Fibroblast of skin of back (primary cell): ENCODE results near the gene CYP27C1.
"Not testable (repeated sequence)": the region's sequence is repeated elsewhere in the genome, so short reads cannot be mapped to it uniquely, and the experiment has no call there.

Source experiments
- DNase-seq: peaks from one replicate; pipeline ENCODE4 v3.0.0-alpha.2; 2013

CYP27C1 gene

DNA sequence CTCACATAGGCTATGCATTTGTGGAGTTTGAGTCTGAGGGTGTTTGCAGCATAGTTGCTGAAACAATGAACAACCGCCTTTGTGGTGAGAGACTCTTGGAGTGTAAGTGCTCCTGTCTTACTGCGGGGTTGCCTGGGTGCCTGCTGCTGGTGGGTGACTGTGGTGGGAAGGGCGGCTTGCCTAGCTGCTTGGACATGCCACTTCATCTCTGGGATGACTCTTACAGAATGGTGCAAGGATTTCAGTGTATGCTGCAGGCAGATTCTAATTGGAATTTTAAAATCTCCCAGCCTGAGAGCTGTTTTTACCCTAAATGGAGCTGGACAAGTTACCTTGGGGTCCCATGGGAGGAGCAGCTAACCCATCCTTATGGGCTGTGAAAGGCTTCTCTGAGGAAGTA is 50.1 kb downstream of the CYP27C1 start:
- DNase-seq, result no peak

DNA sequence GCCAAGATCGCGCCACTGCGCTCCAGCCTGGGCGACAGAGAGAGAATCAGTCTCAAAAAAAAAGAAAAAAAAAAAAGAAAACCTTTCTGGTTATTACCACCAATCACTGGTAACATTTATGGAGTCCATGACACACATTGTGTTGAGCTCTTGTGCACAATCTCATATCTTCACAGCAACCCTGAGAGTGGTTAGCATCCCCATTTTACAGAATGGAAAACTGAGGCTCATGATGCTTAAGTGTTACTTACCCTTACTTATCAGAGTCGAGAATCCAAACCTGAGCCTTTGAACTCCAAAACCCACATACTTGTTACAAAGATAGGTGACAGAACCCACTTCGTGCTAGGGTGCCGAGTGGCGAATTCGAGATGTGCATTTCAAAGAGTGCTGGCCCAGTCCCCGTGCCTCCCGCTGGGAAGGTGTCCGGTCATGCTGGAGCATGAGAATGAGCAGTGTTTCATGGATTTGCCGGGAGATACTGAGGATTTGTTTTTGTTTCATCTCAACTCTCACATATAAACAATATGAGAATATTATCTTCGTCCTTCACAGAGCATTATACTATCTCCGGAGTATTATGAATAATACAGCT is 50.9 kb downstream of the CYP27C1 start:
- no peak for DNase-seq

DNA sequence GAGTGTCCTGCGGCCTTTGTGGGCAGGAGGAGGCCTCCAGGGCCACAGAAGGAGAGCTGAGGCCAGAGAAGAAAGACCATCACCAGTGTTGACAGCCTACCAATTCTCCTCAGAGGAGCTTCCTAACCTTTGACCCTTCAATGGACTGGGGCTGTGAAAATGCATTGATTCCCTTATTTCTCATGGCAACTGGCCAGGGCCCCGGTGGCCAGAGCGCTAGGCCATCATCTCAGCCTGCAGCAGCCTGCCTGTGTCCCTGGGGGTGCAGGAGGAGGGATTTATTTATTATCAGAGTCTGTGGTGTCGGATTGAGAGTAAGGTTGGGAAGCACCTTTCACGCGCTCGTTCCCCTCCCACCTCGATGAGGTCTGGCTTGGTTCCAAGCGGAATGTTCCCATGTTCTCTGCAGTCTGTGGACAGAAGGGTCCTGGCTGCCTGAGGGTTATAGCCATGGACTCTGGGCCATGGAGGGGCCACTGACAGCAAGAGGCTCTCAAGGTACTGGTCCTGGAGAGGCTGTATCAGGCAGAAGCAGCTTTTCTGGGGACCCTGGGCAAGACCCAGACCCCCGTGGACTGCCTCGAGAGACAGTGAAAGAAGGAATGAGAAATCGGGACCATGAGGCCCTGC is 53.8 kb downstream of the CYP27C1 start:
- DNase-seq, result no peak

DNA sequence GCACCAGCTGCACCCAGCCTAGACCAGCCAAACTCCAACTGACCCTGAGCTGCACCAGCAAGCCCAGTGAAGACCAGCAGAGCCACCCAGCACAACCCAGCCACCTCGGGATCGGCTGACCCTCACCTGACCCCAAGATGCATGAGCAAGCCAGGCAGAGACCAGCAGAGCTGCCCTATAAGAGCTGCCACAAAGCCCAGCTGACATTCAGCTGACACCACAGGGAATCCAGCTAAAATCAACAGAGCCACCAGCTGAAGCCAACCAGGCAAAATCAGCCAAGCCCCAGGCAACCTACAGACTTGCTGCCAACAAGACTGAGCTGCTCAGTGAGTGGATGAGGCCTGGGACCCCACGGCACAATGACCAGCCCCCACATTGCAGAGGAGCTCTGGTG is 54.6 kb downstream of the CYP27C1 start:
- DNase-seq, result peak; percentile 30

DNA sequence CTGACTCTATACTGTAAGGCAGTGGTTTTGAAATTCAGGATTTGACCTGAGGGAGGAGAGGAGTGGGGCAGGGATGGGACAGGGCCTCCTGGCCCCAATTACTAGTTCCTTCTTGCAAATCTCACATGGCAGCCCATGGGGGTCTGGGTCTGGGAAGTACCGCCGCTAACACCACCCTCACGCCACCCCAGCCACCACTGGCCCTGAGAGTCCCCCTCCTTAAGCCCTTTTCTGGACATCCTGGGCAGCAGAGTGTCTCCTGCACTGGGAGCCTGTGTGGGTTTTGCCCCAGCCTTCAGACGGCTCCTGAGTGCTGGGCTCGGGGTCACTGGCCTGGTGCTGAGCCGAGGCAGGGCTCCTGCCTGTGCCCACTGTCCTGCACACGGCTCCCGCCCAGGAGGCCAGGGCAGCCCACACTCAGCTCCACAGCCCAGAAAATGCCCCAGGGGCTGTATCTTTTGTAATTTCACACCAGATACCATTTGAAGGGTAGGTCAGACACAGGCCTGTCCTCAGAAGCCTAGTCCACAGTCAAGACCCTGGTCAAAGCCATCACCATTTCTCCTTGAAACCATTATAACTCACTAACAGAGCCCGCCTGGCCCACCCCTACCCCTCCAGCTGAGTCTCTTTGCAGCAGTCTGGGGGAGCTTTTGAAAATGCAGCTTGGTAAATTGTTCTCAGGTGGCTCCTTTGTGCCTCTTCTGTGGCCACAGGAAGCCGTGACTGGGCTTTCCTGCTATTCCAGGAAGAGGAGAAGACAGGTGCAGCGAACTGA is 55.1 kb downstream of the CYP27C1 start:
- no peak for DNase-seq

DNA sequence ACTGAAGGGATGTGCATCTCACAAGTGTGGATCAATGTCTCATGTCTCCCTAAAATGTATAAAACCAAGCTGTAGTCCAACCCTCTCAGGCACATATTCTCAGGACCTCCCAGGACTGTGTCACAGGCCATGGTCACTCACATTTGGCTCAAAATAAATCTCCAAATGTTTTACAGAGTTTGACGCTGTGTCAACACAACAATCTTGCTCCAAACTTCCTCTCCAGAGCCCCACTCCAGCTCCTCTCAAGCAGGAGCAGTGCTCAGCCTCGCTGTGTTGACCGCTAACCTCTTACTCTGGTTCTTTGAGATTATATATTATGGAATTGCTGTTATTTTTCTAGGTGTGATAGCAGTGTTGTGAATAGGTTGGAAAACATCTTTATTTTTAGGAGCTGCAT is 56.2 kb downstream of the CYP27C1 start:
- no peak for DNase-seq

DNA sequence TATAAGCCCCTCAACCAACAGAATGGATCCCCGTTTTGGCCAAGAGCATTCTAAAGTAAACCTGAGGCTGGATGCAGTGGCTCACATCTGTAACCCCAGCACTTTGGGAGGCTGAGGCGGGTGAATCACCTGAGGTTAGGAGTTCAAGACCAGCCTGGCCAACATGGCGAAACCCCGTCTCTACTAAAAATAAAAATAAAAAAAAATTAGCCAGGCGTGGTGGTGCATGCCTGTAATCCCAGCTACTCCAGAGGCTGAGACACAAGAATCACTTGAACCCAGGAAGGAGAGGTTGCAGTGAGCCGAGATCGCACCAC is 57.1 kb downstream of the CYP27C1 start:
- not testable (repeated sequence) for DNase-seq

DNA sequence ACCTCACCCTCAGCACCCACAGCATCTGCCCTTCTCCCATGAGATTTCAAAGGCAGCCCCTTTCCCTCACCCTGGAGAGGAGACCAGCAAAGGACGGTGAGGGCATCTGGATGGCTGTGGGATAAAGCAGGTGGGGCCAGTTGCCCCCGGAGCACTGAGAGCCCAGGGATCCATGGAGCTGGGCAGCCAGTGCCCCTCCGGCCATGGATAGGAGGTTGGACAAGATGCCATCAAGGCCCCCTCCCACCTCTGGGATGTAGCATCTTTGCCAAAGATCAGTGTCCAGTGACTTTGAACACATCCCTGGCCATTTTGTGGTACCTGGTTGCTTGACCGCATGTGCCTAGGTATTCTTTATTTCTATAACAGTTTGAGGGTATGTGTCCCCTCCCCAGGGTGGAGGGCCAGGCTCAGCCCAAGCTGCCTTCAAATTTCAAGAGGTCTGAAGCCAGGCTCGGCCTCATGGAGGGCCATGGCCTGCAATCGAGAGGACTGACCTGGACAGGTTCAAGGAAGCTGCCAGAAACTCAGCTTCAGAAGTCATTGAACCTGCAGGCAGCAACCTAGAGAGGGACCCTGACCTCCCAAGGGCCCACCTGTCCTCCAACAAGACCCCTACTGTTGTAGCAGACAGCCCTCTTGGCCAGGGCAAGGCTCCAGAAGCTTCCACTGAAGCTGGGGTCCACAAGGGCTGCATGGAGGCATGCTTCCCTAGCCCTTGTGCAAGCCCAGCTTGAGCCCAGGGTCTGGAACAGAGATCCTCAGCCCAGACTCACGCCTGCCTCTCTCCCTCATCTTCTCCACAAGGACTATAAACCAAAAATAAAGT is 57.6 kb downstream of the CYP27C1 start:
- DNase-seq, result no peak

DNA sequence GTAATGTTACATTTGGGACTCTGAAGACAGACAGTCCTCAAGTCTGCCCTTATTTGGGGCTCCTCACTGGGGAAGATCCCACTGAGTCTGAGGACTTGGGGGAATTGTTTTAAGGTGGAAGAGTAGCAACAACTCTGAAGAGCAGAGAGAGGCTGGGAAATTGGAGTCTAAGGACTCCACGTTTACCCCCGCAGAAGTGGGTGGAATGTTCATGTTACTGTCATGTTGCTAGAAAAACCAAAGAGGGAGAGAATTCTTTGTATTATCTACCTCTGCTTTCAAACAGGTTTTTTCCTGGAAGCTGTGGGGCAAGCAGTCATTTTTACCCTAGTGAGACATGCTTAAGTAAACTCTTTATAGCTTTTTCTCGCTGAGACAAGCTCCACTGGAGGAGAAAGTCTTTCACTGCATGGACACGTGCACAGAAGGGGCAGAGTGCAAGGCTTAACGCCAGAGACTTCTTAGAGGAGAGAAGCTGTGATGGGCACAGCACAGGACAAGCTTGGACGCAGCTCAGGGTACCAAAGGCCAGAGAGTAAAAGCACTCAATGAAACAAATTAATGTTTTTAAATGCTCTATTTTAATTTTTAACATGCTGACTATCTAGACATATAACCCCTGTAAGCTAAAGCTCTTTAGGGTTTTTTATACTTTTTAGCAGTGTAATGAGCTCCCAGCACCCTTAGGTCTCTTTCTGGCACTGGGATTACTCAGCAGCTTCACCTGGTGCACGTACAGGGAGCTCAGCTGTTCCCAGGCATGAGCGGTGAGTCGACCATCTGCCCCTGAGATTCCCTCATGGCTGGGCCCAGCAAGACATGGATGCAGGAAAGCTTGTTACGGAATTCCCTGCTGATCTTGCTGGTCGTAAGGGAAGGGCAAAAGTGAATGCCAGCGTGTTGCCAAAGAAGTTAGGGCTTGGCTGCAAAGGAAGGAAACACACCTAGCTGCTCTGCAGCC is 58.6 kb downstream of the CYP27C1 start:
- no peak for DNase-seq

DNA sequence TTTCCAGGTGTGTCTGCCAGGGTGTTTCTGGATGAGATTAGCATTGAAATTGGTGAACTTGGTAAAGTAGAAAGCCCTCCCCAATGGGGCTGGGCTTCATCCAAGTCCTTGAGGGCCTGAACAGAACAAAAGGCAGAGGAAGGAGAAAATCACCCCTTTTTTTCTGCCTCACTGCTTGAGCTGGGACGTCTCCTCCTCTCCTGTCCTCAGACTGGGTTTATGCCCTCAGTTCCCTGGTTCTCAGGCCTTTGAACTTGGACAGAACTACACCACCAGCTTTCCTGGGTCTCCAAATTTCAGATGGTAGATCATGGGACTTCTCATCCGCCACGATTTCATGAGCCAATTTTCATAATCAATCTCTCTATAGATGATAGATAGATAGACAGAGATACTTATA is 59.4 kb downstream of the CYP27C1 start:
- DNase-seq, result no peak

DNA sequence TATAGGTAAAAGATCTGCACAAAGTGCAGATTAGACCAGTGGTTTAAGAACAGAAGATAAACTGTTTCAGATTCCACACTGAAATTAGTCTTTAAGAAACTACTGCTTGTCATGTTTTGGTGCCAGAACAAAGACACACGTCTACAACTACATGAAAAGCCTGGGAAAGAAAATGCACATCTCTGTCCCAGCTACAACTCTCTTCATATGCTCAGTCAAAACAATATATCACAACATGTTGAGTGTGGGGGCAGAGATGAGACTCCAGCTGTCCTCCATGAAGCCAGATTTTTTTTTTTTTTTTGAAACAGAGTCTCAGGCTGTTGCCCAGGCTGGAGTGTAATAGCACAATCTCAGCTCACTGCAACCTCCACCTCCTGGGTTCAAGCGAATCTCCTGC is 60.6 kb downstream of the CYP27C1 start:
- DNase-seq, result no peak

DNA sequence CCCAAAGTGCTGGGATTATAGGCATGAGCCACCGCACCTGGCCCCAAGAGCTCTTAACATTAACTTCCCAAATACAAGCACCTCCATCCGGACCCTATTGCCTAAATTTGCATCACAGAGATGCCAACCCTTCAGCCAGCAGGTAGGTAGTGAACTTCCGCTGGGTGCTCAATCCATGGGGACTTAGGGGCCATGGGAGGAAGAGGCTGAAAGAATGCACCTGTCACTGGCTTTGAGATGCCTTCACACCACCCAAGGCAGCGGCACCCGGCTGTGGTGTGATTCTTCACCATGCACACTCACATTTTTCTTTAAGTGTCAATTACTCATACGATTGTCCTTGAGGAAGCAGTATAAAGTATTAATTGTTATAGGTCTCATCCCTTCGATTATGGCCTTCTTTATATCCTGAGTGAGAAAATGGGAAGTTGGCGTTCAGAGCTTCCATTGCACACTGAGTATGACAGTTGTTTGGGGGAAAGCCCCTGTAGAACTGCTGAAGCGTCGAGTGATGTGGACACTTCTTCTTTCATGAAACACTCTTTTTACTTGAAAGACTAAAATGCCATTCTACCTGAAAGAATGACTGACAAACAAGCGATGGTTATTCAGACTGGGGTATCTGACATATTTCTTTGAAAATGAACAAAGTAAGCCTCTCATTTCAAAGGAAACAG is 61.3 kb downstream of the CYP27C1 start:
- DNase-seq, result no peak

DNA sequence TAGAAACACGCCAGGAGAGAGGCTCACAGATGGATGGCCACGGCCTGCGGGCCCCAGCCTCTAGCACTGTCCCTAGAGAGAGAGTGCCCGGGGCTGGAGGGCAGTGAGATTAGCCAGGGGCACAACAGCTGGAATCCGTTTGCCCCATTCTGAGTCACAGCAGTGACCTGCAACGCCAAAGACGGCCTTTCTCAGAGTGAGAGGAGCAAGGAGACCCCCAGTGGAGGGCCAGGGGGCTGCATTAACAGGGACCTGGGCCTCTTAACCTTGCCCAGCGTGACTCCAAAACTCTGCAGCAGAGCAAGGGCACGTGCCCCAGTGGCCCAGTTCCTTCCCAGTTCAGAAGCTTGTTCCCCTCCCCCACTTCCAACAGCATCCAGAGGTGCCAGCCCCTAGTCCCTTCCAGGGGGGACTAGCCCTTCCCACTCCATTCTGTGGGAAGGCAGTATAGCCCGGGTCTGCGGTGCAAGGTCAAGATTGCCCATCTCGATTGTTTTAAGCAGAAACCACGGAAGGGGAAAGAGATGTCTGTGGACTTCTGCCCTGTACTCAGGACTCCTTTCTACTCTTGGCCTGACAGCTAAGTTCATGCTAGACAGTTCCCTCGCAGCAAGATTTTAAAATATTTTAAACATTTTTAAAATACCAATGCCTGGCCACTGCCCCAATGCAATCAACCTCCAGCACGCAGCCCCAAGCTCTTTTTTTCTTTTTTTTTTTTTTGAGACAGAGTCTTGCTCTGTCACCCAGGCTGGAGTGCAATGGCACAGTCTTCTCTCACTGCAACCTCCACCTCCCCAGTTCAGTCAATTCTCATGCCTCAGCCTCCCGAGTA is 62.2 kb downstream of the CYP27C1 start:
- peak; percentile 65 for DNase-seq

DNA sequence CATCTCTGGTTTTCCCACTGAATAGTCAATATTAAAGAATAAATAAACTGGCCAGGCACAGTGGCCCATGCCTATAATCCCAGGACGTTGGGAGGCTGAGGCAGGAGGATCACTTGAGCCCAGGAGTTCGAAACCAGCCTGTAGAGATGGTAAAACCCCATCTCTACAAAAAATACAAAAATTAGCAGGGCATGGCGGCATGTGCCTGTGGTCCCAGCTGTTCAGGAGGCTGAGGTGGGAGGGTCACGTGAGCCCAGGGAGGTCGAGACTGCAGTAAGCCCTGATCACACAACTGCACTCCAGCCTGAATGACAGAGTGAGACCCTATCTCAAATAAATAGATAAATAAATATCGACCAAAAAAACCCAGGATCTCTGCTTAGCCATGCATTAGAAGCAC is 63.0 kb downstream of the CYP27C1 start:
- DNase-seq, result no peak

DNA sequence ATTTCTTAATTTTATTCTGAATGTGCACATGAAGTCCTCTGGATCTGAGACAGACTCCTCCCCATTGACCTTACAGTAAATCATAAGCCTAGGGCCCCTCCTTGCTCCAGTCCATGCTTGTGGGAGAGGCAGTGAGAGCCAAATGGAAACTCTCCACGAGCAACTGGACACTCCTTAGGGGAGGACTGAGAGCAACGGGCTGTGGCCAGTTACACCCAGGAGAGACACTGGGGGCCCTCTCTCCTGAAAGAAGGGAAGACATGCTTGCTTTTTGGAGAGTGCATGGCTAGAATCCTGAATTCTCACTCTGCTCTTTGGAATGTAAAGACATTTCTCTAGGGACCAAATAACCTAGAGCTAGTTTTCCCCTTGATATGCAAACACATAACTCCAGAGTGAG is 64.2 kb downstream of the CYP27C1 start:
- peak; percentile 72 for DNase-seq

DNA sequence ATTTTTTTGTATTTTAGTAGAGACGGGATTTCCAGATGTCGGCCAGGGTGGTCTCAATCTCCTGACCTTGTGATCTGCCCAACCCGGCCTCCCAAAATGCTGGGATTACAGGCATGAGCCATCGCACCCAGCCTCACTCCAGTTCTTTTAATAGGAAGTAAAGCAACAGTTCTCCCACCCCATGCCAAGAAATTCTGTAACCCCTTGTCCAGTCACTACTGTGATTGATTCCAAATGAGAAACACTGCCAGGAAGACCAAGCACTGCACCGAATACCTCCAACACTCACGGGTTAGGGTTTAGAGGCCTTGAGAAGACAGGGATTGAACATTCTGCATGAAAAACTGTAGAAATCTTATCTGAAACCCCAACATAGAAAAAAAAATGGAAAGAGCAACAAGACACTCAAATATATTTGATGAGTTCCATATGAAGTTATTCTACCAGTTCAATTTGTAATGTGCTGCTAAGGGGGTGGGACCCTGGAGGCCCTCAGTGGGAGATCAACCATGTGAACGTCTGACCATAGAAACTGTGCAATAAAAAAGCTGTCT is 65.0 kb downstream of the CYP27C1 start:
- peak; percentile 70 for DNase-seq

DNA sequence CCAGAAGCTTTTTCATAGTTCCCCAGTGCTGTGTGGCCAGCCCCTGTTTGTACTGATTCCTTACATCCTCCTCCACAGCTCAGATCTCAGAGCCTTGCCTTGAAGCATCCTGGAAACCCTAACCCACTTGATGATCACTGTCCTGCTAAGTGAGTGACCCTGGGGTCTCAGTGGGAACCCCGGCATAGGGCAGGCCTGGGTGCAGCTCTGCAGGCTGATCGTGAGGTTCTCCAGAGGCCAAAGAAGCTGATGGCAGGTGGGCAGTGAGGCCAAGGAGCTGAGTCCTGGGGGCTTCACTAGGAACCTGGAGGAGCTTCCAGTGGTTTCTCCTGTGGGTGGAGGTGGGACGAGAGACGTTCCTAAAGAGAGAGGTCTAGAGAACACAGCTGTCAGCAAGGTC is 65.7 kb downstream of the CYP27C1 start:
- no peak for DNase-seq

DNA sequence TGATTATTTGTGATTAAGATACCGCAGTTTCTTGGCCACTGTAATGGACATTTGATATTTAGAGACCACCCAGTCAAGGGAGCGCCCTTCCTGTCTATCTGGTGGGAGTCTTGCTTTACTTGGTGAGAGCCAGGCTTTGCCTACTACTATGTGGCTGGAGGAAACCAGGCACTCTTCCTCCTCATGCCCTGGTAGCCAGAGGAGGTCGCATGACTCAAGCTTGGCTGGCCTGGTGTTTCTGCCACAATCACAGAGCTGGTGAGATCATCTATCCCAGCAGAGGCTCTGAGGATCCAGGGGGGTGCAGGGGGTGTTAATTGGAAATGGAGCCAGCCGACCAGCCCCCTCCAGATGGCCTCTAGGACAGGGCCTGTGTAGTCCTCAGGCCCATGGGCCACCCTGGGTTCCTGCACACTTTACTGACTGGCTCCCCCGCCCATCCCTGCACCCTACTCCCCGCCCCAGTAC is 66.4 kb downstream of the CYP27C1 start:
- peak; percentile 95 for DNase-seq

DNA sequence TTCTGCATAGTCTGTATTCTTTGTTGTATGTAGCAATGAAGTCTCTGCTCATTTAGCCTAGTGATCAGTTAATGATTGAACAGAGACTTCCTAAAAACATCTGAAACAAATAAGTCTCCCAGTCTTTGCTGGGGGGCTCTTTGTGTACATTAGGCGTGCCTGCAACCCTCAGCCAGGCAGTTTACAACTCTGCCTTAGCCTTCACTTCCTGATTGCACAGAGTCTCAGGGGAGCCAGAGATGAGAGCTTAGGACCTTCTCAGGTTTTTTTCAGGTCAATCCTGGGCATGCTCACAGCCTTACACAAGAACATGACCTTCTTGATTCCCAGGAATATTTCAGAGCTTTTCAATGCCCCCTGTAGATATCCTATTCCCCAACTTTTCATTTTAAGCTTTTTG is 69.1 kb downstream of the CYP27C1 start:
- no peak for DNase-seq

DNA sequence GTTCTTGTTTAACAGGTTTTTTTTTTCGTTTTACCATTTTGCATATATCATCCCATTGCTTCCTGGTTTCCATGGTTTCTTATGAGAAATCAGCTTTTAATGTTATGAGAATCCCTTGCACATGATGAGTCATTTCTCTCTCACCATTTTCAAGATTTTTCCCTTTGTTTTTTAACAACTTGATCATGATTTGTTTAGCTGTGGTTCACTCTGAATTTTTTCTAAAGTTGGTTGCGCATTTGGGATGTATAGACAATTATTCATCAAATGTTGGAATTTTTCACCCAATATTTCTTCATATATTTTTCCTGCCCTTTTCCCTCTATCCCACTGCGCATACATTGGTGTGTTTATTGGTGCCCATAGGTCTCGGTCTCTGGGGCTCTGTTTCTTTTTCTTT is 70.7 kb downstream of the CYP27C1 start:
- DNase-seq, result peak; percentile 98
